ENCODE measurements around the gene DNAJA3. TPM values are rescaled to one million over a fixed set of nuclear protein-coding genes. Genes with fewer than 3 reads are reported as not detected.

DNAJA3 gene
- 100 to 1,000 TPM in 2 of 6 experiments, 10 to 100 TPM in 4; 36.4 to 110 (median 49.0) TPM for total RNA-seq
- long read RNA-seq, transcript DNAJA3-202 (11 exons, 2,591 nt), result major isoform, 11 of 17 reads
- long read RNA-seq, partial matches to known transcripts, result 0 of 17 reads
- long read RNA-seq, other reads (novel, unspliced or antisense), result 2 of 17 reads

- intact Hi-C loops (cut with DNase I), result no loop called here
- peaks cover 0 to 13% (median 7%) of the 10 kb centered on the region in 4 donors for H3K4me1 ChIP-seq
Observed at GRCh38 chr16:4425378-4426020, at the start of gene DNAJA3. Gene DNAJA3 (plus strand): TSS chr16:4425868. CDS start chr16:4425882, 14 bp downstream.

GRCh38 chr16:4376126-4376892 lies 49.4 kb upstream of the DNAJA3 start:
- WGBS (ENCODE audit: insufficient coverage, low coverage, low lambda C conversion rate, missing lambda C conversion rate), result 56% methylated on average over 14 of the region's 31 CpGs
- intact Hi-C loops (cut with DNase I), result no loop called here
- Histone ChIP-seq H3K4me1 (peaks cover 0 to 76% (median 25%) of the 10 kb centered on the region in 4 donors), H3K27me3 (no peaks in the 10 kb centered on the region), H3K4me3 (peak overlapping the region in 2 of 3 donors; percentile 29 to 31), H3K27ac (peak overlapping the region; percentile 76 to 97 (median 91)), H3K9me3 (no peaks in the 10 kb centered on the region), H3K36me3 (peaks cover 0 to 4% (median 2%) of the 10 kb centered on the region in 4 donors)
- DNase-seq (peak; percentile 92 to 97 (median 95)), ATAC-seq (peak; percentile 46 to 61 (median 50))
- TF ChIP-seq CTCF (IDR thresholded peaks at IDR 0.05), result no peak
- TF ChIP-seq POLR2A (IDR thresholded peaks at IDR 0.05), result no peak

More at GRCh38 chr16:4425378-4426020, at the start of gene DNAJA3:
- Histone ChIP-seq H3K27me3 (no peaks in the 10 kb centered on the region), H3K4me3 (peak within 1 kb of the TSS; percentile 79 to 97 (median 94)), H3K36me3 (peaks cover 0 to 2% (median 0%) of the 10 kb centered on the region in 4 donors), H3K9me3 (no peaks in the 10 kb centered on the region), H3K27ac (peak within 1 kb of the TSS; percentile 95 to 98 (median 97))
- peak; percentile 93 to 94 (median 94) for DNase-seq
- peak; percentile 93 to 95 (median 94) for ATAC-seq
- WGBS (ENCODE audit: insufficient coverage, low coverage, low lambda C conversion rate, missing lambda C conversion rate), result 0% methylated on average over 13 of the region's 68 CpGs
- no peak for TF ChIP-seq CTCF (IDR thresholded peaks at IDR 0.05)
- peak; percentile 84 for TF ChIP-seq POLR2A (IDR thresholded peaks at IDR 0.05)

- intact Hi-C loops (cut with DNase I), result no loop called here
- no peak overlapping the region for H3K4me3 ChIP-seq
- peaks cover 0 to 11% (median 6%) of the 10 kb centered on the region in 4 donors for H3K36me3 ChIP-seq
- H3K9me3 ChIP-seq, result no peaks in the 10 kb centered on the region
- peaks cover 0 to 80% (median 23%) of the 10 kb centered on the region in 4 donors for H3K4me1 ChIP-seq
- 36% methylated on average over 9 of the region's 27 CpGs for WGBS (ENCODE audit: insufficient coverage, low coverage, low lambda C conversion rate, missing lambda C conversion rate)
- no peaks in the 10 kb centered on the region for H3K27me3 ChIP-seq
- peak overlapping the region; percentile 76 to 97 (median 91) for H3K27ac ChIP-seq
- ATAC-seq (no peak), DNase-seq (no peak)
- TF ChIP-seq POLR2A (IDR thresholded peaks at IDR 0.05) (no peak), CTCF (IDR thresholded peaks at IDR 0.05) (no peak)
Observed at GRCh38 chr16:4376893-4377572, 48.6 kb upstream of the DNAJA3 start.

- TF ChIP-seq POLR2A (IDR thresholded peaks at IDR 0.05), result no peak
- no peak for TF ChIP-seq CTCF (IDR thresholded peaks at IDR 0.05)
- WGBS (ENCODE audit: insufficient coverage, low coverage, low lambda C conversion rate, missing lambda C conversion rate), result 60% methylated on average over 1 of the region's 12 CpGs
- intact Hi-C loops (cut with DNase I), result no loop called here
- Histone ChIP-seq H3K27me3 (no peaks in the 10 kb centered on the region), H3K4me1 (peaks cover 0 to 80% (median 23%) of the 10 kb centered on the region in 4 donors), H3K9me3 (no peaks in the 10 kb centered on the region), H3K27ac (peak overlapping the region in 2 of 3 donors; percentile 29 to 91), H3K36me3 (peaks cover 0 to 18% (median 9%) of the 10 kb centered on the region in 4 donors), H3K4me3 (no peak overlapping the region)
- DNase-seq (no peak), ATAC-seq (no peak)
Observed at GRCh38 chr16:4377573-4378154, 48.0 kb upstream of the DNAJA3 start.

Measured in right lobe of liver (tissue), 6 donors.